GM12873 (cell line): ENCODE data around the gene NEK6.

Experiments used
- TF ChIP-seq, protein P1 (sequence below): IDR thresholded peaks from 2 replicates; pipeline ENCODE4 v1.5.1; 2012; ENCODE audit warnings: low read depth, mild to moderate bottlenecking, moderate library complexity, low read length, control low read depth; ENCODE audit not compliant: insufficient read depth; ENCODE audit errors: missing control alignments

NEK6 gene

DNA sequence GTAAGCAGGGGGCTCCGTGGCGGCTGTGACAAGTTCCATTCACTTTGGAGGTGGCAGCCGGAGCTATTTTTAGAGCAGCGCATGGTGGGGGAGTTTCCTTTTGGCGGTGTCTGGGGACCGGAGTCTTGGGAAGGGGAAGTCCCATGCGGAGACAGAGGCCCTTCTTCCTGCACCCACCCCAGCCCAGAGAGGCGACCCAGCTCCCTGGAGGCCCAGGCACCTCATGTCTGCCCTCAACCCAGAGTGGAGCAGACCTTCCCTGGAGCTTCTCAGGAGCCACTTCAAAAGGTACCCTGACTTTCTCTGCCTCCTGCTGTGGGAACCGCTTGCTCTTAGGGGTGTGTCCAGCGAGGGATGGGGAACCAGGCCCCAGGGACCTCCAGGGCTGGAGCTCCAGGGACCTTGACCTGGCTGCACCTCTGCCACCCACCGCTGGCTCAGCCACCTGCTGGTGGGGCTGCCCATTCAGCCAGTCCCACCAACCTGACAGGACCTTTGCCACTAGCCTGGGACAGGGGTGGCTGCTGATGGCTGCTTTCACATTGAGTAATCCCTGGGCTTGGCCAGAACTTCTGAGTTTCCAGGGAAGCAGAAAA is 34.1 kb downstream of the NEK6 start:
- TF ChIP-seq, protein P1, sequence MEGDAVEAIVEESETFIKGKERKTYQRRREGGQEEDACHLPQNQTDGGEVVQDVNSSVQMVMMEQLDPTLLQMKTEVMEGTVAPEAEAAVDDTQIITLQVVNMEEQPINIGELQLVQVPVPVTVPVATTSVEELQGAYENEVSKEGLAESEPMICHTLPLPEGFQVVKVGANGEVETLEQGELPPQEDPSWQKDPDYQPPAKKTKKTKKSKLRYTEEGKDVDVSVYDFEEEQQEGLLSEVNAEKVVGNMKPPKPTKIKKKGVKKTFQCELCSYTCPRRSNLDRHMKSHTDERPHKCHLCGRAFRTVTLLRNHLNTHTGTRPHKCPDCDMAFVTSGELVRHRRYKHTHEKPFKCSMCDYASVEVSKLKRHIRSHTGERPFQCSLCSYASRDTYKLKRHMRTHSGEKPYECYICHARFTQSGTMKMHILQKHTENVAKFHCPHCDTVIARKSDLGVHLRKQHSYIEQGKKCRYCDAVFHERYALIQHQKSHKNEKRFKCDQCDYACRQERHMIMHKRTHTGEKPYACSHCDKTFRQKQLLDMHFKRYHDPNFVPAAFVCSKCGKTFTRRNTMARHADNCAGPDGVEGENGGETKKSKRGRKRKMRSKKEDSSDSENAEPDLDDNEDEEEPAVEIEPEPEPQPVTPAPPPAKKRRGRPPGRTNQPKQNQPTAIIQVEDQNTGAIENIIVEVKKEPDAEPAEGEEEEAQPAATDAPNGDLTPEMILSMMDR = peak; percentile 45

DNA sequence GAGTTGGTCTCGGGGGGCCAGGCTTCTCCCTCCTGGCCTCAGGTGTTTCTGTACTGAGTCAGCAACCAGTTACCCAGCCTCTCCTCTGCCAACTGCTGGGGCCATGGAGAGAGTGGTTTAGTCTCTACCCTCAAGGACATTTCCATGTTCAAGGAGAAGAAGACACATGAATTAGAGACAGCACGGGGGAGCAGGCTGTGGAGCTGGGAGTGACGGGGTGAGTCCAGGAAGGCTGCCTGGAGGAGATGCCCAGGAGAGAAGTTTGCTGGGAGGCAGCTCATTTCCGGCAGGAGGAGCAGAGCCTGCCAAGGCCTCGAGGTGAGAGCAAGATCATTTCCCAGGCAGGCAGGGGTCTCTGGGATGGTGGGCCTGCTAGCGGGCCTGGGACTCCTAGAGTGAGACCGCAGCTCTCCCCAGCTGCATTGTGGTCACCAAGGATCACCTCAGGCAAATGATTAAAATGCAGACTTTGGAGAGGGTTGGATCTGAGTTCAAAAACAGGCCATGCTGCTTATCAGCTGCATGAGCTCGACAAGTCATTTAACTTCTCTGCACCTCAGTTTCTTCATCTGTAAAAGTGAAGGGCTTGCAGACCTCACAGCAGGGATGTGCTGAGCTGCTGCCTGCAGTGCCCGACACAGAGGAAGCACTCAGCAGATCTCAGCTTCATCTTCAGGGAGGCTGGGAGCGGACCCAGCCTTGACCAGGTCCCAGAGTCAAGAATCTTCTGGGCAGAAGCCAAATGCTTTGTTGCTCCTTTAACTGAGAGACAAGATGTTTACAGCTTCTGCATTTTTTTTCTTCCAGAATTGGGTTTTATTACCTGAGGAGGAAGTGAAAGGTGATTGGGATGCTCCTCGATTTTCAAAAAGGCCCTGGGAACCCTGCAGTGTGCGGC is 35.2 kb downstream of the NEK6 start:
- TF ChIP-seq, protein P1 = no peak

- TF ChIP-seq, protein P1 = no peak
These were observed 36.2 kb downstream of the NEK6 start for GRCh38 chr9:124293718-124294506.

- TF ChIP-seq, protein P1 = no peak
These were observed 37.5 kb downstream of the NEK6 start for GRCh38 chr9:124295159-124295794.

GRCh38 chr9:124296094-124296493 is 38.3 kb downstream of the NEK6 start:
- TF ChIP-seq, protein P1 = no peak

DNA sequence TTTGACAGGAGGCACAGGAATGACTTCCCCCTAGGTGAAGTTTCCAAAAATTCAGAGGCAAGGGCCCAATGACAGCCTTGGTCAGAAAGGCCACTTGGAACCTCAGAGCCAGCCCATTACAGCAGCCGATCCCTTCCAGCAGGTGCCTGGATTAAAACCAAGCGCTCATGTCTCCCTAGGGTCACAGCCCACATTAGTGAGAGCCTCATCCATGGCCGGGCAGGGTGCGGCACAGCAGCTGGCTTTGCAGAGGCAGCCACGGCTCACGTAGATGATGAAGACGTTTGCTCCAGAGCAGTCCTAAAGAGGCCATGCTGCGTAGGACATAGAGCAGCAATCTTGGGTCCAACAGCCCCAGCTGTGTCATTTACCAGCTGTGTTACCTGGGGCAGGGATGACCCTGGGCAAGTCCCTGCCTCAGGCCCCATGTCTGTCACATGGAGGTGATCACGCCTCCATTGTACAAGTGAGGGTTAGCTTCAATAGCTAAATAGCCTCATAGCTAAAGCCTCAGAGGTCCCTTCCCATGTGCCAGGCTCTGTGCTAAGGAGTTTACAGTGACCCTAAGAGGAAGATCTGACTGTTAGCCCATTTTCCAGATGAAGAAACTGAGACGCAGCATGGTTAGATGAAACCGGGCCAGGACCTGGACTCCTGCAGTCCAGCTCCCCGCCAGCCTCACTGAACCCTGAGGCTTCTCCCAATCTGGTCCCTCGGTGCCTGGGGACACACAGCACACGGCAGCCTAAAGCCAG is 39.2 kb downstream of the NEK6 start:
- TF ChIP-seq, protein P1 = no peak
